ENCODE data around the gene APMAP. TPM values are rescaled to one million over a fixed set of nuclear protein-coding genes. Genes with fewer than 3 reads are reported as not detected.

The APMAP gene
- total and polyA plus RNA-seq, 9 of the 15 experiments (the other 6 are each of a cell fraction or from before 2014, with no cell fraction given) = 6.7 to 18.2 (median 14.4) TPM

DNA sequence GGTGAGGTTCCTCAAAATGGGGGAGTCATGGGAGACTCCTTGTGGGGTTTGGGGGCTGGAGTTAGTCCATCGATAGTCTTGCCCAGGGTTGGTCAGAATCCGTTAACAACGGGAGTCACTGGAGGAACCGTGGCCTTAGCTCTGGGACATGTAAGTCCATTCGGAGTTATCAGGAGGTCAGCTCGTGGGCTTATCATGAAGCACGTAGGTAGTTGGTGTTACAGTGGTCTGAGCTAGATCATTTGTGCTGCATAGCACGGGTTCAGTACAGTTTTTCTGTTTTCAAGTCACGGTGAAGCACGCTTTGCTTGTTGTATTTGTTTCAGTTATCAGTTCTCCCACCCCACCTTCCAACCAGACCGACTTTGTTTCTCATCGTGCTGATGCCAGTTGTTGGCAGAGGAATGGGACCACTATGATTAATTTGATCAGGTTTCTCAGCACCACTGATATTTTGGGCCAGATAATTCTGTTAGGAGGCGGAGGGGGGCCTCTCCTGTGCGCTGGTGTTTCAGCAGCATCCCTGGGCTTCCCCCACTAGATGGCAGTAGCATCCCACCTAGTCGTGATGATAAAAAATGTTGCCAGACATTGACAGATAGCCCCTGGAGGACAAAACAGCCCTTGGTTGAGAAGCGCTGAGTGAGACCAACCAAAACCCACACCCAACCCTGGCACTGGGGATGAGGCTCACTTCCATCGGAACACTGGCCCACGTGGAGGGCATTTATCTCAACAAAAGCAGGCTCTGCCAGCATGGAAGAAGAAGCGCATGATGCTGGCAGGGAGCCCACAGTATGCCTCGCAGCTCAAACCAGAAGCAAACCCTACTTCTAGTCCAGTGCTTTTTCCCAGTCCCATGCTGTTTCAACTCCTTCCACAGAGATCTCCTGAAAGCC lies 2.2 kb upstream of the APMAP start (continued):
- TF ChIP-seq ZNF384 (IDR thresholded peaks at IDR 0.05; ENCODE audit: low read depth, low read length) (peak; percentile 53; the same call in 1 of the 2 replicates), MEIS2 (IDR thresholded peaks at IDR 0.05; ENCODE audit: partially characterized antibody) (peak; percentile 95), ZNF324 (CRISPR knock-in tag; IDR thresholded peaks at IDR 0.05) (no peak), STAG1 (CRISPR knock-in tag; IDR thresholded peaks at IDR 0.05; ENCODE audit: borderline replicate concordance) (peak; percentile 67; the same call in 1 of the 2 replicates), TRIM28 (IDR thresholded peaks at IDR 0.05) (no peak), HIVEP1 (CRISPR knock-in tag; IDR thresholded peaks at IDR 0.05) (no peak), TARDBP (IDR thresholded peaks at IDR 0.05) (no peak)
- TF ChIP-seq, protein P1, sequence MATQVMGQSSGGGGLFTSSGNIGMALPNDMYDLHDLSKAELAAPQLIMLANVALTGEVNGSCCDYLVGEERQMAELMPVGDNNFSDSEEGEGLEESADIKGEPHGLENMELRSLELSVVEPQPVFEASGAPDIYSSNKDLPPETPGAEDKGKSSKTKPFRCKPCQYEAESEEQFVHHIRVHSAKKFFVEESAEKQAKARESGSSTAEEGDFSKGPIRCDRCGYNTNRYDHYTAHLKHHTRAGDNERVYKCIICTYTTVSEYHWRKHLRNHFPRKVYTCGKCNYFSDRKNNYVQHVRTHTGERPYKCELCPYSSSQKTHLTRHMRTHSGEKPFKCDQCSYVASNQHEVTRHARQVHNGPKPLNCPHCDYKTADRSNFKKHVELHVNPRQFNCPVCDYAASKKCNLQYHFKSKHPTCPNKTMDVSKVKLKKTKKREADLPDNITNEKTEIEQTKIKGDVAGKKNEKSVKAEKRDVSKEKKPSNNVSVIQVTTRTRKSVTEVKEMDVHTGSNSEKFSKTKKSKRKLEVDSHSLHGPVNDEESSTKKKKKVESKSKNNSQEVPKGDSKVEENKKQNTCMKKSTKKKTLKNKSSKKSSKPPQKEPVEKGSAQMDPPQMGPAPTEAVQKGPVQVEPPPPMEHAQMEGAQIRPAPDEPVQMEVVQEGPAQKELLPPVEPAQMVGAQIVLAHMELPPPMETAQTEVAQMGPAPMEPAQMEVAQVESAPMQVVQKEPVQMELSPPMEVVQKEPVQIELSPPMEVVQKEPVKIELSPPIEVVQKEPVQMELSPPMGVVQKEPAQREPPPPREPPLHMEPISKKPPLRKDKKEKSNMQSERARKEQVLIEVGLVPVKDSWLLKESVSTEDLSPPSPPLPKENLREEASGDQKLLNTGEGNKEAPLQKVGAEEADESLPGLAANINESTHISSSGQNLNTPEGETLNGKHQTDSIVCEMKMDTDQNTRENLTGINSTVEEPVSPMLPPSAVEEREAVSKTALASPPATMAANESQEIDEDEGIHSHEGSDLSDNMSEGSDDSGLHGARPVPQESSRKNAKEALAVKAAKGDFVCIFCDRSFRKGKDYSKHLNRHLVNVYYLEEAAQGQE (IDR thresholded peaks at IDR 0.05; ENCODE audit: borderline replicate concordance) = peak; percentile 73
- TF ChIP-seq, protein P1 (CRISPR knock-in tag; IDR thresholded peaks at IDR 0.05; ENCODE audit: low read depth) = no peak
- TF ChIP-seq, protein P2, sequence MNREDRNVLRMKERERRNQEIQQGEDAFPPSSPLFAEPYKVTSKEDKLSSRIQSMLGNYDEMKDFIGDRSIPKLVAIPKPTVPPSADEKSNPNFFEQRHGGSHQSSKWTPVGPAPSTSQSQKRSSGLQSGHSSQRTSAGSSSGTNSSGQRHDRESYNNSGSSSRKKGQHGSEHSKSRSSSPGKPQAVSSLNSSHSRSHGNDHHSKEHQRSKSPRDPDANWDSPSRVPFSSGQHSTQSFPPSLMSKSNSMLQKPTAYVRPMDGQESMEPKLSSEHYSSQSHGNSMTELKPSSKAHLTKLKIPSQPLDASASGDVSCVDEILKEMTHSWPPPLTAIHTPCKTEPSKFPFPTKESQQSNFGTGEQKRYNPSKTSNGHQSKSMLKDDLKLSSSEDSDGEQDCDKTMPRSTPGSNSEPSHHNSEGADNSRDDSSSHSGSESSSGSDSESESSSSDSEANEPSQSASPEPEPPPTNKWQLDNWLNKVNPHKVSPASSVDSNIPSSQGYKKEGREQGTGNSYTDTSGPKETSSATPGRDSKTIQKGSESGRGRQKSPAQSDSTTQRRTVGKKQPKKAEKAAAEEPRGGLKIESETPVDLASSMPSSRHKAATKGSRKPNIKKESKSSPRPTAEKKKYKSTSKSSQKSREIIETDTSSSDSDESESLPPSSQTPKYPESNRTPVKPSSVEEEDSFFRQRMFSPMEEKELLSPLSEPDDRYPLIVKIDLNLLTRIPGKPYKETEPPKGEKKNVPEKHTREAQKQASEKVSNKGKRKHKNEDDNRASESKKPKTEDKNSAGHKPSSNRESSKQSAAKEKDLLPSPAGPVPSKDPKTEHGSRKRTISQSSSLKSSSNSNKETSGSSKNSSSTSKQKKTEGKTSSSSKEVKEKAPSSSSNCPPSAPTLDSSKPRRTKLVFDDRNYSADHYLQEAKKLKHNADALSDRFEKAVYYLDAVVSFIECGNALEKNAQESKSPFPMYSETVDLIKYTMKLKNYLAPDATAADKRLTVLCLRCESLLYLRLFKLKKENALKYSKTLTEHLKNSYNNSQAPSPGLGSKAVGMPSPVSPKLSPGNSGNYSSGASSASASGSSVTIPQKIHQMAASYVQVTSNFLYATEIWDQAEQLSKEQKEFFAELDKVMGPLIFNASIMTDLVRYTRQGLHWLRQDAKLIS (CRISPR knock-in tag; IDR thresholded peaks at IDR 0.05) = no peak
- TF ChIP-seq, protein P3, sequence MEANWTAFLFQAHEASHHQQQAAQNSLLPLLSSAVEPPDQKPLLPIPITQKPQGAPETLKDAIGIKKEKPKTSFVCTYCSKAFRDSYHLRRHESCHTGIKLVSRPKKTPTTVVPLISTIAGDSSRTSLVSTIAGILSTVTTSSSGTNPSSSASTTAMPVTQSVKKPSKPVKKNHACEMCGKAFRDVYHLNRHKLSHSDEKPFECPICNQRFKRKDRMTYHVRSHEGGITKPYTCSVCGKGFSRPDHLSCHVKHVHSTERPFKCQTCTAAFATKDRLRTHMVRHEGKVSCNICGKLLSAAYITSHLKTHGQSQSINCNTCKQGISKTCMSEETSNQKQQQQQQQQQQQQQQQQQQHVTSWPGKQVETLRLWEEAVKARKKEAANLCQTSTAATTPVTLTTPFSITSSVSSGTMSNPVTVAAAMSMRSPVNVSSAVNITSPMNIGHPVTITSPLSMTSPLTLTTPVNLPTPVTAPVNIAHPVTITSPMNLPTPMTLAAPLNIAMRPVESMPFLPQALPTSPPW (CRISPR knock-in tag; IDR thresholded peaks at IDR 0.05) = peak; percentile 58
- TF ChIP-seq, protein P4, sequence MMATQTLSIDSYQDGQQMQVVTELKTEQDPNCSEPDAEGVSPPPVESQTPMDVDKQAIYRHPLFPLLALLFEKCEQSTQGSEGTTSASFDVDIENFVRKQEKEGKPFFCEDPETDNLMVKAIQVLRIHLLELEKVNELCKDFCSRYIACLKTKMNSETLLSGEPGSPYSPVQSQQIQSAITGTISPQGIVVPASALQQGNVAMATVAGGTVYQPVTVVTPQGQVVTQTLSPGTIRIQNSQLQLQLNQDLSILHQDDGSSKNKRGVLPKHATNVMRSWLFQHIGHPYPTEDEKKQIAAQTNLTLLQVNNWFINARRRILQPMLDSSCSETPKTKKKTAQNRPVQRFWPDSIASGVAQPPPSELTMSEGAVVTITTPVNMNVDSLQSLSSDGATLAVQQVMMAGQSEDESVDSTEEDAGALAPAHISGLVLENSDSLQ (IDR thresholded peaks at IDR 0.05) = peak; percentile 89

All from K562 (cell line).